ENCODE data around the gene SH3PXD2A.

SH3PXD2A gene

DNA sequence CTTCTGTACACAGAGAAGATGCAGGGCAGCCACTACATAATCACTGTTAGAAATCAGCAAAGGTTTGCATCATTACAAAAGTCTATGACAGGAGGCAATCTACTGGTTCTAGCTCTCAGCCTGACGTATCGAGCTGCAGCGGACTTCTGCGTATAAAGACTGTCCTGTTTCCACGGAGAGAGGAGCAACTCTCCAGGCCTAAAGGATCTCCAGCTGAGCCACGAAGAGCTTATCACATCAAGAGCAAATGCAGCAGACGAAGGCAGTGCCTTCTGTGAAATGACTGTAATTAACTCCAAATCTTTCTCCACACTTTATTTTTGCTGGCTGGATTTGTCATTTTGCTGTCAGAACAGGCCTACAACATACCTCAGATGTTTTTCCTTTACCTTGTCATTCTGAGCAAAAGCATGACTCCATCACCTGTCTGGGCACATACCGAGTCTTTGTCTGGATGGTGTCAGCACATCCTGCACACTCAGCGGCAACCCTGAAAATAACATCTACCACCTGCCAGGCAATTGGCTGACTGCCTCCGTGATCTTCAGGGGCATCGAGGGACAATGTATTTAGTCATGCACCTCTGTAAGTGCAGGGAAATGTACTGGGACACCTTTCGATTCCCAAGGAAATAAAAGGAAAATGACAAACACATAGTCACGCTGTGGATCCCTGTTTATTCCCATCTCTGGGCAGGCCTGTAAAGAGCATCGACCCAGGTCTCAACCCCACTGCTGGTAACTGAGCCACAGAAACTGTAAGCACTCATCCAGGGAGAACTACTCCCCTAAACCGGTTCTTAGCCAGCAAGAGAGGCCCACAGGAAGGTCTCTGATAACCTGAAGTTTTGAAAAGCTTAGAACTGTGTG lies 26.3 kb upstream of the SH3PXD2A start:
- in situ Hi-C loops (cut with MboI; ENCODE audit: low sequenced_read_pairs) = loop anchor here (25.0 kb wide), 1 partner anchor 331 kb away; no protein-coding TSS in a partner anchor

DNA sequence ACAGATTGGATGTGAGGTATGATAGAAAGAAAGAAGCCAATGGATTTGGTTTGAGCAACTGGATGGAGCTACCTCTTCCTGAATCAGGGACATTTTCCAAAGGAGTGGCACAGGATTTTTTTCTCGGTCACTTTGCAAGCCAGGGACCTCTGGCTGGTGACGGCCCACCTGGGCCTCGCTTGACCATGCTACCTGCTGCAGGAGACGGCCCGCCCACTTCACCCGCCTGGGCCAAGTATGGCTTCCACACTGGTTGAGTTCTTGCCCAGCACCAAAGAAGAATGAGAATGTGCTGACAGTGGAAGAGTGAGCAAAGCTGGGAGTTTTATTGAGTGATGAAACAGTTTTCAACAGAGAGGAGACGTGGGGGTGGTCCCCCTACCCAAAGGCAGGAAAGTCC lies 24.5 kb upstream of the SH3PXD2A start:
- in situ Hi-C loops (cut with MboI; ENCODE audit: low sequenced_read_pairs) = loop anchor here (25.0 kb wide), 1 partner anchor 332 kb away; no protein-coding TSS in a partner anchor

DNA sequence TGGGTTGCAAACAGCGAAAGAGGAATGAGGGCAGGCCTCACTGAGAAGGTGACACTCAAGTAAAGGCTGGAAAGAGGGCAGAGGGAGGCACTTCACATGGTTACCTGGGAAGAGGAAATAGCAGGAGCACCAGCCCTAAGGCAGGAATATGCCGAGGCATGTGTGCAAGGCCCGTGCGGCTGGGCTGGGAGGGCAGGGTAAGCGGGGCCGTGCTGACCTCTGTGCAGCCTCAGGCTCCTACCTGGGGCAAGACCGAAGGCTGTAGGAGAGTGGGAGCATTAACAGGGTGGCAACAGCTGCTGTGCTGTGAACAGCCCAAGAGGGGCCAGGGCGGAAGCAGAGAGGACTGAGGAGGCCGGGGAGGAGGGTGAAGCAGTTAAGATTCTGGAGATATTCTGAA lies 24.0 kb upstream of the SH3PXD2A start:
- in situ Hi-C loops (cut with MboI; ENCODE audit: low sequenced_read_pairs) = loop anchor here (25.0 kb wide), 1 partner anchor 333 kb away; no protein-coding TSS in a partner anchor

DNA sequence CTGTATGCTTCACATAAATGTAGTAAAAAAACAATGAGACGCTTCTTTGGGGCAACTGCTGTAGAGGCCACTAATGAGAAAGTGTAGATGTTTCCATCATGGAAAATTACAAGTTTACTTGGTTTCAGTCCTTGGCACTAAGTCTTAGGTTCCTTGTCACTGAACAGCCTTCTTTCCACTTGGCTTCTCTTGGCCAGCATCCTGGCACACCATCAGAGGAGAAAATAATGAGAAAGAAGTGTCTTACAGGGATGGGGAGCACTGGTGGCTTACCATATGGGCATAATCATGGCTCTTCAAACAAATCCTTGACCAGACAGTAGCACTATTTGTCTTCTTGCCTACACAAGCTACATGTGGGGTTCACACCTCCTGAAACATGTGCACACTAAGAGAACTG lies 22.5 kb upstream of the SH3PXD2A start:
- in situ Hi-C loops (cut with MboI; ENCODE audit: low sequenced_read_pairs) = loop anchor here (25.0 kb wide), 1 partner anchor 334 kb away; no protein-coding TSS in a partner anchor

DNA sequence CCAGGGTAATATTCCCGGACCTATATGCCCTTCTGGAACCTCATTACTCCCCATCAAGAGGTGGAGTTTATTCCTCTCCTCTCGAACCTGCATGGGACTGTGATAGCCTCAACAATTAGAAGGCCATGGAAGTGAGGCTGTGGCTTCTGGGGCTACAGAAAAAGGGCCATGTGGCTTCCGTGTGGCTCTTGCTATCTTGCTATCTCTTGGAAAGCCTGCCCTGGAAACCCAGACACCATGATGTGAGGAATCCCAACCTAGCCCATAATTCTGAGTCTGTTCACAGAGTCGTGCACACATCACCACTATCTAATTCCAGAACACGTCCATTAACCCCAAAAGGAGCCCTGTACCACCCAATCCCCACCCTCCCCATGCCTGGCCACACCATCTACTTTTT lies 20.8 kb upstream of the SH3PXD2A start:
- in situ Hi-C loops (cut with MboI; ENCODE audit: low sequenced_read_pairs) = loop anchor here (25.0 kb wide), 1 partner anchor 336 kb away; no protein-coding TSS in a partner anchor

DNA sequence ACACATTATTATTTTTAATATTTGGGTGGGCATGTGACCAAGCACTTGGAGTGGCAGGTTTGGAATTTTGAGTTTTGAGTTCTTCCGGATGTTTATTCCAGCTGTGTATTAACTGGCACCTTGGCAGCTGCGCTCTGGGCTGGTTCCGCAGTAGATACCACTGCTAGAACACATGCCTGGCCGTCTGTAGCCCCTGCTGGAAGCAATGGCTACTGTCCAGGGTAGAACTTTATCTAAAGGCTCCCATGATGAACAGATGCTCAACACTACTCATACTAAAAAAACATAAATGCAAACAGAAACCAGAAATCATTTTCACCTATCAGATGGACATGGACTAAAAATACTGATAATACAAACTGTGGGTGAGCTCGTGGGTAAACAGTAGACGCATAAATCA lies 19.4 kb upstream of the SH3PXD2A start:
- in situ Hi-C loops (cut with MboI; ENCODE audit: low sequenced_read_pairs) = loop anchor here (25.0 kb wide), 1 partner anchor 338 kb away; no protein-coding TSS in a partner anchor

DNA sequence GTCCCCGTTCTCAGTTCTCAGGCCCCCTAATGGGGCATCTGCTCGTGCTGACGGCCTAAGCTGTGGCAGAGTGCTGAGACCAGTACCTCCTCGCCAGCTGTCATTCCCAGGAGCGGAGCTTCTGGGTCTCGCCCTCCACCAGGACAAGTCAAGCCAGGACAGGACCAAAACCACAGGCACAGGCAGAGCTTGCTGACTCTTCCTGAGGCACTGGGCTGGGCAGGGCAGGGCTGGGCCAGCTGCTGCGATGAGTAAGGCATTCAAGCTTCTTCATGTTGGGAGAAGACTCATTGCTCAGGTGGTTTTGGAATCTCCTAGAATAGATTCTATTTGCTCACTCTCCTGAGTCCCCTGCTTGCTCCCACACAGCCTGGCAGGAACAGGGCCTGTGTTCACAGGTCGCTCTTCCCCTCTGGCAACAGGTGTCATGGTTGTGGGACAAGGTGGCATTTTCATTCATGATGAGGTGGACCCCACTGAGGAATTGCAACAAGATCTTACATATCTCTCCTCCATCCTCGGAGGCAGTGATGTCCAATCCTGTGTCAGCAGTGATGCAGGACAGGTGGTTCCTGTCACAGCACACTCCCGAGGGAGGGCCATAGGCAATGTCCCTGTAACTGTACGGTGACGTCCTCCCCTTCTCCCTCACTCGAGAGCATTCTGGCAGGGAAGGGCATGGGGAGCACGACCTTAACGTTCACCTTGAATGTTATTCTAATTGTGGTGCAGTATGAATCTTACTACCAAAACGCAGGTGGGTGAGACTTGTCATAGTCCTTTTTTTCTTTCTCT lies 17.0 kb upstream of the SH3PXD2A start:
- in situ Hi-C loops (cut with MboI; ENCODE audit: low sequenced_read_pairs) = no loop called here

DNA sequence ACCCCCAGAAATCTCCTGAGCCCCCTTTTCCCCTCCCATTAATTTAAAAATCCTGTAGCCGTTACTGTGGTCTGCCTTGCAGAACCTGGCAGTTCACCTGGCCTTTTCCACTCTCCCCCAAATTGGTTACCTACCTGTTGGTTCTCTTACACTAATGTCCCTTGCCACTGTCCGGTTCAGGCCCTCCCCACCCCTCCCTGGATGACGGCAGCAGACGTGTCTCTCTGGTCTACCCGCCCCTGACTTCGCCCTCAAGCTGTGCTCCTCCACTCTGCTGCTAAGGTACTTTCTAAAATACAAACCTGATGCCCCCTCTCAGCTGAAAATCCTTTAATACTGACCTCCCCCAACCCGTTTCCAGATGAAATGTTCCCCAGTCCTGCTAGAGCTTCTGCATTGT lies 15.6 kb upstream of the SH3PXD2A start:
- in situ Hi-C loops (cut with MboI; ENCODE audit: low sequenced_read_pairs) = no loop called here

DNA sequence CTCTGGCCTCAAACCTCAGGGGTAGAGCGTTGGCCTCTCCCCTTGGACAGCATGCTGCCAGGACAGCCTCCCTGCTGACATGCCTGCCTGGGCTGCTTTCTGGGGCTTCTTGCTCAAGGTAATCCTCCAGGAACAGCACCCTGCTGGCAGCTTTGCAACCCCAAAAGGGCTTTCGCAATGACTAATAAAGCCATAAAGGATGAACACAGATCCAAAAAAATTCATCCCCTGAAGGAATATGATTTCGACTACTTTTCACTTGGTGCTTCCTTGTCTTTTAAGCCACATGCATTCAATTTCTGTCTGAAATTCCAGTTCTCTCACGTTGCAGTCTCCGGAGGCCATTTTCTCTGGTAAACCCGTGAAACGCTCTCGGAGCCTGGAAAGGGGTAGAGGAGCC lies 15.1 kb upstream of the SH3PXD2A start:
- in situ Hi-C loops (cut with MboI; ENCODE audit: low sequenced_read_pairs) = no loop called here

DNA sequence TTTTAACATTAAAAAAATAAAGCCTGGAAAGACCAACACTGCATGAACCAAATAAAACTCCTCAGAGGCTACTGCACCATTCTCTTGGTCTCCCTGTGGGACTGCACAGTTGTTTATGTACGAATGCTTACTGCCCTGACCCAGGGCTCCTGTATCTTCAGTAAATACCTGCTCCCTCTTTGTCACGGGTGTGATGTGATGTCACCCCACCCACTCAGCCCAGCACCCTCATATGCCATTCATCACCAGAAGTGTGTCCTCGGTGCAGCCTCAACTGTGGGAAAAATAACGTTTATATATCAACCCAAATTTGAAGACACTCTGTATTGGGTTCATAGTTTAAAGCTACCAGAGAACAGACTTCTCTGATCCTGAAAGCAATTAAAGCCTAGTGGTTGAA lies 14.0 kb upstream of the SH3PXD2A start:
- in situ Hi-C loops (cut with MboI; ENCODE audit: low sequenced_read_pairs) = loop anchor here (10.0 kb wide), 1 partner anchor 155 kb away; no protein-coding TSS in a partner anchor

DNA sequence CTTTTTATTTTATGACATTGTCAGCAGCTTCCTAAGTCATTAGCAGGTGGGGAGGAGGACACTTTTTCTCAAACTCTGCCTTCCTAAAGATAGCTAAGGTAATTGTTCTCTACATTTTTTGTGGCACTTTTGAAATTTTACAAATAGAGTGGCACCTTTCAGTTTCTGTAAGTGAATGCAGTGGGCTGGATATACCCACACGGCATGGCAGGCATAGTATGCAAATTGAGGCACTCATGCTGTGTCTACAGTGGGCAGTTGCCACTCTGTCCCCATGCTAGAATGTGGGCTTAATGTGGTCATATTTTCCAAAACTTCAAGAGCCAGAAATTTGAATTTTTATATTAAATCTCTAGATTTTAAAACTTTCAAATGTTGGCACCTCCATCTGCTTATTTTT lies 12.8 kb upstream of the SH3PXD2A start:
- in situ Hi-C loops (cut with MboI; ENCODE audit: low sequenced_read_pairs) = loop anchor here (10.0 kb wide), 1 partner anchor 153 kb away; no protein-coding TSS in a partner anchor

DNA sequence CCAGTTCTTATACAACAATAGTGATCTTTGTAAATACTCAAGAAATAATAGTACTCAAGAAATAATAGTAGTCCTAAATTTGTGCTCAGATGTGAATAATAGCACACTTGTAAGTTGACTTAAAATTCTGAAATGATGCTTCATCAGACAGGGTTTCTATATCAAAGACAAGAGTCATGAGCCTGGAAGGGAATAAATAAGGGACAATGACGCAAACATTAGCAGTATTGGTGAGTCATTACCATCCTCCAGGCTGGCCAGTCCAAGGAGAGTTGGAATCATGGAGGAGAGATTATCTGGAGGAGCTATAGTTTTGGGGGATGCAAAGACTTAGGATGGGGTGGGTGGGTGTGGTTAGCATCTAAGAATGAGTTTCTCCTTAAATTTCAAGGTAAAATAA lies 6.1 kb upstream of the SH3PXD2A start:
- in situ Hi-C loops (cut with MboI; ENCODE audit: low sequenced_read_pairs) = loop anchor here (10.0 kb wide), 1 partner anchor 147 kb away; no protein-coding TSS in a partner anchor

DNA sequence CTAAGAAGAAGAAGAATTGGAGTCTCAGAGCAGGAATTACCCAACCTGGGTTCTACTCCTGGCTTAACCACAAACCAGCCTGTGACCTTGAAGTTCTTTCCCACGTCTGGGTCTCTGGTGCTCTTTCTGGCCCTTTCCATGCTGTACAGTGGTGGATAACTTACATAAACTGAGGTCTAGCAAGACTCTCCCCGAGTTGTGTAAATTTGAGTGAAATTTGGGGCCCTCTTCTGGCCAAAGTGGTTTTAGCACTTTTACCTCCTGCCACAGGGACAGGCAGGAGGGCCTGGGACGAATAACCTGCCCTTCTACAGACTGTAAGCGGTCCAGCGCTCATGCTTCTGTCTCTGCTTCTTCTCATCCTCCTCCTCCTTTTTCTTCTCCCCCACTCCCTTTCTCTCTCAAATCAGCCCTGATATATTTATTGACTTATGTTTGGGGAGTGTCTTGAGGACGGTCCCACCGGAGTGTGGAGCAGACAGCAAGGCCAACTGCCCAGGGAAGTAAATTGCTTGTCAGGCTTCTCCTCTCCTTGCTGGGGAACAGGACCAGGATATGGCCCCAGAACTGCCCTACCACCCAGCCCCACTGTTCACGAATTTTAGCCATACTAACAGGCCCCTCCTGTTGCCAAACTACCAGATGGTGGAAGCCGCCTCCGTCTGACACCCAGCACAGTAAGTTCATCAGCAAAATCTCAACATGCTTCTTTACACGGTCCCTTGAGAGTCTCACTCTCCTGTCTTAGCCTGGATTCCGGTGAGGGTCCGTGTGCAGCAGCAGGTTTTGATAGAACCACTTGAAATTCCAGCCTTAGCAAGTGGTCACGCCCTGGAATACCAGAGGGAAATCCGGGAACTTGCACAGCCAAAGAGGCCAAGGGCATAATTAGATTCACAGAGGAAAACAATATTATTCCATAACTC lies 4.0 kb upstream of the SH3PXD2A start:
- in situ Hi-C loops (cut with MboI; ENCODE audit: low sequenced_read_pairs) = loop anchor here (10.0 kb wide), 1 partner anchor 145 kb away; no protein-coding TSS in a partner anchor

DNA sequence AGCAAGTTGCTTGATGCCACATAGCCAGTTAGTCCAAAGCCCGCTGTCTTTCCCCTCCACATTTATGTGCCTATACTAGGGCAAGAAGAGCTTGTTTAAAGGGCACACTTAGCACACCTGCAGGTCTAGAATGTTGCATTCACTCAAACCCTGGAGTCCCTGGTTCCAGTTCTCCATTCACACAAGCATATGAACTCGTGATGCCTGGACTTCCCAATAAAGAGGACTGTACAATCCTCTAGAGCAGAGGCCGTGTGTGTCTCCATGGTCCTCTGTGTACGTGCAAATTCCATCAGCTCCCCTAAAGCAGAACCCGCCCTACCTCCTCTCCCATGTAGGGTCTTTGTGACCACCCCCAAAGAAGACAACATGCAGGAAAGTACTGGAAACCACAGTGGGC lies 3.0 kb upstream of the SH3PXD2A start:
- in situ Hi-C loops (cut with MboI; ENCODE audit: low sequenced_read_pairs) = no loop called here

DNA sequence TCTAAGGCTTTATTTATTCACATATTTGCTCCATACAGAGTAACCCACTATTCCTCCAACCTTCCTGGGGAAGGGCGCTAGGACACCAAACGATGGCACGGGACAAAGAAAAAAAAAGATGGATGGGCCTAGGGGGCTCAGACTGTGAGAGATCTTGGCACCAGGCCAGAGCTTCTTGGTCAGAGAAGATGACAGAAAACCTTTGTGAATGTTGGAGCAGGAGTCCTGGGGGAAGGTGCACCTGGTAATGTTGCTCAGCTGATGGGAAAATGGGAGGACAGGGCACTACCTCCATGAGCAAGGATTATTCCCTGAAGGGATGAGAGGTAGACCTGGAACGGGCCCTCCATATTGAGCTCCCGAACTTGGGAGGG lies 1.4 kb upstream of the SH3PXD2A start:
- in situ Hi-C loops (cut with MboI; ENCODE audit: low sequenced_read_pairs) = no loop called here

DNA sequence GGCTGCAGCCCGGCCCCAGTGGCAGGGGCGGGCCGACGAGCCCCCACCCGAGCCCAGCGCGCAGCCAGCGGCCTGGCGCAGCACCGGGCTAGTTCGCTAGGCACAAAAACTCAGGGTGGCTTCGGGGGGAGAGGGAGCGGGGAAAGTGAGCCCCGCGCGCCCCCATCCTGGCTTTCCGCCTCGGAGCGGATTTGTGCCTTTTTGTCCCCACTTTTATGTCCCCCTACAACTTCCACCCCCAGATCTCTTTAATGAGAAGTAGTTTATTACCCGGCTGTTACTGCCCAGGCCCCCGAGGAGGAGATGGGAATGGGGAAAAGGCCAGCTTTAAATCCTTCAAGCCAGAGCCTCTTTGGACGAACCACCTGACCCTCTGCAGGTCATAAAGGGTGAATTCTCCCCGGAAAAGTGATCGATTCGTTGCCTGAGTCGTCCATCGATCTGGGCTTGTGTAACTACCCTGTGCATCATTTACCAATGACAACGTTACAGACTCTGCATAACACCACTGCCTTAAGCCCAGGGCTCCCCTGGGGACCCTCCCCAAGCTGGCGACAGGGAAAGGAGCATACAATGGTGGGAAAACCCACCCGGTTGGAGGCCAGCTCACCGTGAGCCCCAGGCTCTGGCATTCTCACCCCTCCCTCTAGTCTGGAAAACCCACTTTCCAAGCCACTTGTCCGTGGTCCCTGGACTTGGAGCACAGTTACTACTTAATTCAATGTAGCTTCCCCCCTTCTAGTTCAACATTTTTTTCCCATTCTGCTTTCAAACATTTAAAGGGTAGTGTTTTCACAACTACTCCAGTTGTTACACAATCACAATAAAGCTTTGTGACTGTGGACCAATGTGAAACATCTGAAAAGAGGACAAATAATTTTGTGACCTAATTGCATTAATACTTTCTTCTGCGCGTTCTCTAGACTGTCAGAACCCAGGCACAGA lies 748 bp upstream of the SH3PXD2A start:
- in situ Hi-C loops (cut with MboI; ENCODE audit: low sequenced_read_pairs) = no loop called here

DNA sequence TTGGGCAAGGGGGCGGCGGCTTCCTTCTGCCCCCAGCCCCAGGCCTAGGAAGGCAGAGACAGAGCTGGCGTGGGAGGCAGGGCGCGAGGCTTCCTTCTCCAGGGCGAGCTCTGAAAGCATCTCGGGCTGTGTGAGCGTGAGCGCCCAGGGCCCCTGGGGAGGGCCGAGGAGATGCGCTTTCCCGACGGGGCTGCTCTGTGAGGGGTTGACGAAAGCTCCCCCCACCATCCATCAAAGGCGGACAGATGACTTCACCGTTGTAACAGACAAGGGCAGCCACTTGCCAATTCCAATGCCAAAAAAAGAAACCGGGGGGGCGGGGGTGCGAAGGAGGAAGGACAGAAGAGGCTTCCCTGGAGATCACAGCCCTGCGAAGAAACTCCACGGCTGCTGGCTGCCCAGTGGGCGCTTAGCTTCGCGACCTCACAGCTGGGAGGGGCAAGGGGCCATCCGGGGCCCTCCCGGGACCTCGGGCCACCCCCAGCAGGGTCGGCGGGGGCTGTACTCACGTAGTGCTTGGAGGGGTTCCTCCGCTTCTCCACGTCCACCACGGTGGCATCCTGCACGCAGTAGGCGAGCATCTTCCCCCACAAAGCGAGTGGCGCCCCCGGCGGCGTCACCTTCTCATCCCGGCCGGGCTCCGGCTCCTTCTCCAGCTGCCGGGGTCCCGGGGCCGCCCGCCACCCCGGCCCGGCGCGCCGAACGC lies 537 bp downstream of the SH3PXD2A start:
- in situ Hi-C loops (cut with MboI; ENCODE audit: low sequenced_read_pairs) = no loop called here

DNA sequence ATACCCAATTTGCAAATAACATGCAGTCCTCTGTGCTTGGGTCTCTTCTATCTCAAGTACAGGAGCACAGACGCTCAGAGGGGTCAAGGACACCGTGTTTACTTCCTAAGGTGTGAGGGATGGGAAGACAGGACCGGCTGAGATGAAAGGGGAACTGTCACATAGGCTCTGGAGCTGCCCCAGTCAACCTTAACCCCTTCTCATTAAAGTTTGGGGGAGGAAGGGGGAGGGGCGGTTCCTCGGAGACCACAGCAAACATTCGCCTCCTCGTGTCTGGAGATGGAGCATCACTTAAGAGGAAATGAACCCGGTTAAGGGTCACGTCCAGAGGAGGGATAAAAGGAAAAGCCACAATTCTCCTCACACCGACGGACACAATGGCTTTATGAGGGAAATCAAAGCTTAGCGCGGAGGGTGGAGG lies 1.1 kb downstream of the SH3PXD2A start:
- in situ Hi-C loops (cut with MboI; ENCODE audit: low sequenced_read_pairs) = no loop called here
